Renal cortex interstitium (tissue), 11 donors: ENCODE results near the gene ZBTB4. TPM values are rescaled to one million over a fixed set of nuclear protein-coding genes. Genes with fewer than 3 reads are reported as not detected.
"Not testable (repeated sequence)": the region's sequence is repeated elsewhere in the genome, so short reads cannot be mapped to it uniquely, and the experiment has no call there.

ENCODE experiments used
- DNase-seq, 11 donors: peaks; one replicate each; pipeline ENCODE4 v3.0.0-alpha.2; 2013; ENCODE audit warnings: low read depth in 9 of 11, low spot score in 4 of 11; ENCODE audit errors: extremely low read depth in 1 of 11
- polyA plus RNA-seq, 3 donors: library from polyadenylated mRNA; unstranded; fragments of 120-200 nt; gene quantifications; one replicate each; pipeline ENCODE4 v1.2.1, GENCODE V29; 2013; ENCODE audit not compliant: insufficient read length in 3 of 3

The ZBTB4 gene
- polyA plus RNA-seq, 3 donors, result 34.9 to 54.9 (median 40.9) TPM

DNA sequence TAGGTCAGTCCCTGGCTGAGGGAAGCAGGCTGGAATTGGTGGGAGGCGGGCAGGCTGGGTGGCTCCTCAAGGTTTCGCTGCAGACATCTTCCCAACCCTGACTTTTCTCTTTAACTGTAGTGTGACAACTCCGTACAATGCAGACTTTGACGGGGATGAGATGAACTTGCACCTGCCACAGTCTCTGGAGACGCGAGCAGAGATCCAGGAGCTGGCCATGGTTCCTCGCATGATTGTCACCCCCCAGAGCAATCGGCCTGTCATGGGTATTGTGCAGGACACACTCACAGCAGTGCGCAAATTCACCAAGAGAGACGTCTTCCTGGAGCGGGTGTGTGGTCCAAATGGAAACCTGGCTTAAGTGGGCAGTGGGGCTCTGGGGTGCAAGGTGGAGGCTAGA, 19.7 kb upstream of the ZBTB4 start:
- no peak for DNase-seq

DNA sequence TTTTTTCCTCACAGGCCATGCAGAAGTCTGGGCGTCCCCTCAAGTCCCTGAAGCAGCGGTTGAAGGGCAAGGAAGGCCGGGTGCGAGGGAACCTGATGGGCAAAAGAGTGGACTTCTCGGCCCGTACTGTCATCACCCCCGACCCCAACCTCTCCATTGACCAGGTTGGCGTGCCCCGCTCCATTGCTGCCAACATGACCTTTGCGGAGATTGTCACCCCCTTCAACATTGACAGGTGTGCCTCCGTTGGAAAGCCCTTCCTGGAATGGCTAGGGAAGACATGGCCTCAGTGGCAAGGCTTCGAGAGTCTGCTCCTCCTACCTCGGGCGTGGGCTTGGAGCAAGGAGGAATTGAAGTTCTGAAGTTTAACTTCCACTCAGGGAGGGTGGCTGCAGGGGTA, 18.2 kb upstream of the ZBTB4 start:
- no peak for DNase-seq

DNA sequence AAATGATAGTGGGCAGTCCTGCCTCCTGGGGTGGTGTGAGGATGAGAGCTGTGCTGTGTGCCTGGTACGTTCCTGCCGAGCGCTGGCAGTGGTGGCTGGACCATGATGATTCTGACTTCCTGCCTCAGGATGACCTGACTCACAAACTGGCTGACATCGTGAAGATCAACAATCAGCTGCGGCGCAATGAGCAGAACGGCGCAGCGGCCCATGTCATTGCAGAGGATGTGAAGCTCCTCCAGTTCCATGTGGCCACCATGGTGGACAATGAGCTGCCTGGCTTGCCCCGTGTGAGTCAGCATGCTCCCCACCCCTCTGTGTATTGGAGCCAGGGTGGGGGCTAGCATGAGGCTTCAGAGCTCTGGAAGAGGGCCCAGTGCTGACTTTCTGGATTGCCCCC, 17.8 kb upstream of the ZBTB4 start:
- no peak for DNase-seq

DNA sequence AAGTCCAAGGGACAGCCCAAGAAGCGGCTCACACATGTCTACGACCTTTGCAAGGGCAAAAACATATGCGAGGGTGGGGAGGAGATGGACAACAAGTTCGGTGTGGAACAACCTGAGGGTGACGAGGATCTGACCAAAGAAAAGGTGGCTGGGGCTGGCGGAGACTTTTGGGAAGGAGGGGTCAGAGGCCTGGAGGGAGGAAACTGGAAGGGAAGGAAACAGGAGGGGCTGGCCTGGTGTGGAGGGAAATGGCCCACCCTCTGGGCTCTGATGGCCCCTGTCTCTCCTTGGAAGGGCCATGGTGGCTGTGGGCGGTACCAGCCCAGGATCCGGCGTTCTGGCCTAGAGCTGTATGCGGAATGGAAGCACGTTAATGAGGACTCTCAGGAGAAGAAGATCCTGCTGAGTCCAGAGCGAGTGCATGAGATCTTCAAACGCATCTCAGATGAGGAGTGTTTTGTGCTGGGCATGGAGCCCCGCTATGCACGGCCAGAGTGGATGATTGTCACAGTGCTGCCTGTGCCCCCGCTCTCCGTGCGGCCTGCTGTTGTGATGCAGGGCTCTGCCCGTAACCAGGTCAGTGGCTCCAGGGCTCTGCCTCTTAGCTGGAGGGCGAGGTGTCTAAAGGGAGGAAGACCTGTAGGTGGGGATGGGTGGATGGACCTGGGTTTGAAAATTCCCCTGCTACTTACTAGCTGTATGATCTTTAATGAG, 17.2 kb upstream of the ZBTB4 start:
- DNase-seq, result no peak

DNA sequence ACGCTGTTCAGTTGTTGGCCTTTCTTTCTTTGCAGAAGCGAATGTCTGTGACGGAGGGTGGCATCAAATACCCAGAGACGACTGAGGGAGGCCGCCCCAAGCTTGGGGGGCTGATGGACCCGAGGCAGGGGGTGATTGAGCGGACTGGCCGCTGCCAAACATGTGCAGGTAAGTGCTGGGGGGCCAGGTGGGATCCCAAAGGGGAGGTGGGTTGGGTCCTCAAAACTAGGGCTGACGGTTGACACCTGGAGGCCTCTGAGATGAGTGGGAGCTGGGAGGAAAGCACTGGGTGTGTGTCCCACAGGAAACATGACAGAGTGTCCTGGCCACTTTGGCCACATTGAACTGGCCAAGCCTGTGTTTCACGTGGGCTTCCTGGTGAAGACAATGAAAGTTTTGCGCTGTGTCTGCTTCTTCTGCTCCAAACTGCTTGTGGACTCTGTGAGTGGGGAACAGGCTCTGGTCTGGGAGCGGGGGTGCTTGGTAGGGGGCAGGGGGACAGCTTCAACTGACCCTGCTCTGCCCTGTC, 16.5 kb upstream of the ZBTB4 start:
- no peak for DNase-seq

DNA sequence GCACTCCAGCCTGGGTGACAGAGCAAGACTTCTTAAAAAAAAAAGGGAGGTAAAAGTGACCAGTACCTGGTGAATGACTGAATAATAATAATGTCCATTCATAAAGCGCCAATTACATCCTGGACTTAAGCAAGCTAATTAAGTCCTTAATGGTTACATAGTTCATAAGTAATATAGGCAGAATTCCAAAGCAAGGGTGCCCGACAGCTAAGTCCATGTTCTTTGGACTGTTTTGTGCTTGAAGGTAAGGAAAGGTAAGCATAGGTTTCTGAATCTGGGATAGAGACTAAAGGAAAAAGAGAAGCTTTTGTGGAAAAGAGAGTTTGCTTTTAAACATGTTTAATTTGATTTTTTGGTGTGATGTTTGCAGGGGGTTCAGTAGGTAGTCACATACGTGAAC, 14.5 kb upstream of the ZBTB4 start:
- no peak for DNase-seq

DNA sequence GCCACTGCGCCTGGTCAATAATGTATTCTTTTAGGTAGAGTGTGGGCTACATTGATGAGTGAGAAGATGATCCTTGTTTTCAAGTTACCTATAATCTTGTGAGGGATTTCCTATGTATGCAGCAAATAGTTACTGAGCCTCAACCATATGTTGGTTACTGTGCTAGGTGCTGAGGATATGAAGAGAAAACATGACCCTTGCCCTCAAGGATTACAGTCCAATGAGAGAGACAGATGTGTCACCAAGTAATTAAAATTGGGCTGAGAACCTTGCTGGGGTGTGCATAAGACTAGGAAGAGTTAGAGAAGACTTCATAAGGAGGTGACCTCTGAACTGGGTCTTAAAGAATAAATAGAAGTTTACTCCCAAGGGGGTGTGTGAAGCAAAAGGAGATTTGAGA, 12.2 kb upstream of the ZBTB4 start:
- no peak for DNase-seq

DNA sequence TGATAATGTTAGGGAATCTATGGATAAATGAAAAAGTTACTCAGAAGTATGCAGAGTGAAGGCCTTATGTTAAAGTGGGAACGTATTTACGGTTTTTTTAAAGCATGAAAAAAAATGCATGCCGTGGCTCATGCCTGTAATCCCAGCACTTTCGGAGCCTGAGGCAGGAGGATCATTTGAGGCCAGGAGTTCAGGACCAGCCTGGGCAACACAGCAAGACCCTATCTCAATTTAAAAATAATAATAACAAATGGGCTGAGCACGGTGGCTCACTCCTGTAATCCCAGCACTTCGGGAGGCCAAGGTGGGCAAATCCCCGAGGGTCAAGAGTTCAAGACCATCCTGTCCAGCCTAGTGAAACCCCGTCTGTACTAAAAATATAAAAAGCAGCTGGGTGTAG, 10.7 kb upstream of the ZBTB4 start:
- DNase-seq, result no peak

DNA sequence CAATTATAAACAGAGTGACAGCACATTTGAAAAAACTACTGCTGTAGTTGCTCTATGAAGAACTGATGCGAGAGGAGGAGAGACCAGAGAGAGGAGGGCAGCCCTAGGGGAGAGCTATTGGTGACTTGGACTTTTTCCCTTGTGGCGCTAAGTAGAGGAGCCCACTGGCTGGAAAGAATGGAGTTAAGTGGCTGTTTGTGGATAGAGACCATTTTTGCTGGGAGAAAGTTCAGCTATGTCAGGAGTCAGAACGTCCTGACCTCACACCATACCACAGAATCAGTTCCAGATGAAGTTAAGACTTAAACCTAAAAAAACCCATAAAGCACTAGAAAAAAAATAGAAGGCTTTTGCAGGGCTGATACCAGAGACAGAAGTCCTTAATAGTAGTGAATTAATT, 6.8 kb upstream of the ZBTB4 start:
- DNase-seq, result no peak

DNA sequence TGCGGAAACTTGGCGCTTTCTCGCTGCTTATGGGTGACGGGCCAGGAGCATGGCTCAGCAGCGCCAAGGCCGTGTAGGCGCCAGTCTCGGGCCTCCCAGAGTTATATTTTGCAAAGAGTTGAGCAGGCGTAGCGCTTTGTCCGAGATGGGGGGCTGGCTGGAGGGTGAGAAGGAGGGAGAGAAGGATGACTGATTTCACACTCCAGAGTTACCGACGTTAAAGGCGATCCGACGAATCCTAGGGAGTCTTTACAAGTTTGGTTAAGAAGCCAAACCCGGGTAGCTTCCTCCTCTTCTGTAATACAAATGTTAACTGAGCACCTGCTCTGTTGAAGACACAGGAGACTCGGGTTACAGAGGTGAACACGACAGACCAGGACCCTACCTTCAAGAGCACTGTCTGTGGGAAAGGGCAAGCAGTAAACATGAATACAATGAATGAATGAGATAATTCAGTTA, 5.5 kb upstream of the ZBTB4 start:
- no peak for DNase-seq

DNA sequence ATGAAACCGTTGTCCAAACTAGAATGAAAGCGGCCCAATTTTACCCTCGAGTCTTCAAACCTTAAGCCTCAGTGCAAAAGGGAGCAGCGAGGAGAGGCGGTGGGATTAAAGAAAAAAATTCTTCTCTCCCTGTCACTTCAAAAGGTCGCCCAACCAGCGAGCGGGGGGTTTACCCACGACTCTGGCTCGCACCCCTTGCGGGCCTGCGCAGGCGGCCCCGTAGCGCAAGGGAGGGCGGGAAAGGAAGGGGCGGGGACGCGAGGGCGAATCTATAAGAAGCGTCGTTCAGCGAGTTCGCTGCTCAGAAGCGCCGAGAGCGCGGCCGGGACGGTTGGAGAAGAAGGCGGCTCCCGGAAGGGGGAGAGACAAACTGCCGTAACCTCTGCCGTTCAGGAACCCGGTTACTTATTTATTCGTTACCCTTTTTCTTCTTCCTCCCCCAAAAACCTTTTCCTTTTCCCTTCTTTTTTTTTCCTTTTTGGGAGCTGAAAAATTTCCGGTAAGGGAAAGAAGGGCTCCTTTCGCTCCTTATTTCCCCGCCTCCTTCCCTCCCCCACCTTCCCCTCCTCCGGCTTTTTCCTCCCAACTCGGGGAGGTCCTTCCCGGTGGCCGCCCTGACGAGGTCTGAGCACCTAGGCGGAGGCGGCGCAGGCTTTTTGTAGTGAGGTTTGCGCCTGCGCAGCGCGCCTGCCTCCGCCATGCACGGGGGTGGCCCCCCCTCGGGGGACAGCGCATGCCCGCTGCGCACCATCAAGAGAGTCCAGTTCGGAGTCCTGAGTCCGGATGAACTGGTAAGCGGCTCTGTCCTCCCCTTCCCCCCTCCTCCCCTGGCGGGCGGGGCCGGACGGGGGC, 4.9 kb upstream of the ZBTB4 start, which contains the start of gene POLR2A:
POLR2A (plus strand) TSS at position 300 of the 852 bp plus-strand sequence.
- peak; percentile 94 to 98 (median 96) for DNase-seq

DNA sequence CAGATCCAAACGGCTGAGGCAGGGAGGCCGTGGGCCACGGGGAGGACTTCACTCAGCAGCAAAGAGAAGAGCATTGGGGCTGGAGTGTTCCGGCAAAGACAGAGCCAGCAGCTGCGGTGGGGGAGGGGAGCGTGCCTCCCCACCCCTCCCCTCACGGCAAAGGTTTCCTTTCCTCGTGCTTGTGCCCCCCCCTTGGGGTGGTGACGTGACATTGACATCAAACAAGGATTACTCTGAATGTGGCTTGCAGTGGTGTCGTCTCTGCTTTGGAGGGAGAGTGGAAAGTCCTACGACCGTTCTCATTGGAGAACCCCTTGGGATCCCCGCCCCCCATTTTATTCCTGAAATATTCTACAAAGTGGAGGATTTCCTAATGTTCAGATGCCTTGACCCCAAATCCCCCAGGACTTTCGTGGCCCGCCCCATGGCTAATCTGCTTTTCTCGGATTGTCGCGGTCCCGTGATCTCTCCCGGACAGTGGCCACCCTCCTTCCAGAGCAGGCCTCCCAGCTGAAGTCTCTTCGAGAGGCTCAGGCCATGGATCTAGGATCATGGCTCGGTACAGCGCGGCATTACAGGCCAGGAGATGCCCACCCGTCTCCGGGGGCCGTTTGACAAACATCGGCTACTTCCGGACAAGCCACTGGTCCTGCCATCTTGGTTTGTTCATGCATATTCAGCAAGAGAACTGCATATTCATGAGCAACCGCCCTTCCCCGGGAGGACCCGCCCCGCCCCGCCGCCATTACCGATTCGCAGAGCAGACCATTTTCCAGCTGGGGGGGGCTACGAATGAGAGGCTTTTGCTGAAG, 4.0 kb upstream of the ZBTB4 start:
- DNase-seq, result peak in 10 of 11 donors; percentile 72 to 91 (median 82)

DNA sequence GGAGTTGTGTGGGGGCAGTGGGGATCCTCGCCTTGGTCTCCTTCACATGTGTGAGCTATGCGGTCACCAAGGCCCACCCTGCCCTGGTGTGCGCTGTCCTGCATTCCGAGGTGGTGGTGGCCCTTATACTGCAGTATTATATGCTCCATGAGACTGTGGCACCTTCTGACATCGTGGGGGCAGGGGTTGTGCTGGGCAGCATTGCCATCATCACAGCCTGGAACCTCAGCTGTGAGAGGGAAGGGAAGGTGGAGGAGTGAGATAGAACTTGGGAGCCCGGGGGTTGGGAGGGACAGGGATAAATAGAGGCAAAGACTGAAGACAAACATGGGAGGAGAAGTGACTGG, 3.3 kb upstream of the ZBTB4 start:
- DNase-seq, result not testable (repeated sequence)

DNA sequence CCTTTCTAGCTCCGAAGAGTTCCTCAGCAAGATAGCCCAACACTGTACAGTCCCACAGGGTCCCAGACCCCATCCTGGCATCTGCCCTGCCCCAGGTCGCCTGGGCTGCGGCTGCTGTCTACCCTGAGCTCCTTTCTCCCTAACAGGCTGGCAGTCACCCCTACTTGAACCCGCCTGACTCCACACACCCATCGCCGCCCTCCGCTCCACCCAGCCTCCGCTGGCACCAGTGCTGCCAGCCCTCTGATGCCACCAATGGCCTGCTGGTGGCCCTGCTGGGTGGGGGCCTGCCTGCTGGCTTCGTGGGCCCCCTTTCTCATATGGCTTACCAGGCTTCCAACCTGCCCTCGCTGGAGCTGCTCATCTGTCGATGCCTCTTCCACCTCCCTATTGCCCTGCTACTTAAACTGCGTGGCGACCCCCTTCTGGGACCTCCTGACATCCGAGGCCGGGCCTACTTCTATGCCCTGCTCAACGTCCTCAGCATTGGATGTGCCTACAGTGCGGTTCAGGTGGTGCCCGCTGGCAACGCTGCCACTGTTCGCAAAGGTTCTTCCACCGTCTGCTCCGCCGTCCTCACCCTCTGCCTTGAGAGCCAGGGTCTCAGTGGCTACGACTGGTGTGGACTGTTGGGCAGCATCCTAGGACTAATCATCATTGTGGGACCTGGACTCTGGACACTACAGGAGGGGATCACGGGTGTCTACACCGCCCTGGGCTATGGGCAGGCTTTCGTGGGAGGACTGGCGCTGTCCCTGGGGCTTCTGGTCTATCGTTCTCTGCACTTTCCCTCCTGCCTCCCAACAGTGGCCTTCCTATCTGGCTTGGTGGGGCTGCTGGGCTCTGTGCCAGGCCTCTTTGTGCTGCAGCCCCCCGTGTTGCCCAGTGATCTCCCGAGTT, 2.7 kb upstream of the ZBTB4 start:
- DNase-seq, result not testable (repeated sequence)

DNA sequence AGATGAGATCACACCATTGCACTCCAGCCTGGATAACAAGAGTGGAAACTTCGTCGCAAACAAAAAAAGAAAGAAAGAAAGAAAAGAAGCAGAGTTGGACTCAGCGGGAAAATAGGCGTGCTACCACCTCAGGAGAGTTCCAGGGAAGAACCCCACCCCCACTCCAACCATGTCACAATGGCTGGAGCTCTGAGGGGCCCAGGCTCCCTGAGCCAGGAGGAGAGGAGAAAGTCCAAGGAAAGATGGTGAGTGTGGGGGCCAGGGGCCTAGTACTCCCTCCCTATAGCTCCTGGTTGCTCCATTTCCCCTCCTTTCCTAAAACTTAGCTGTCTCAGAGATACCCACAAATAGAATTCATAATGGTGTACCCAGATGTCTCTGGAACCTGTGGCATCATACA, 1.8 kb upstream of the ZBTB4 start, which contains the start of gene SLC35G6:
SLC35G6 (plus strand) TSS at position 172 of the 400 bp plus-strand sequence; CDS start at position 243, 71 bp downstream.
- DNase-seq, result not testable (repeated sequence)

DNA sequence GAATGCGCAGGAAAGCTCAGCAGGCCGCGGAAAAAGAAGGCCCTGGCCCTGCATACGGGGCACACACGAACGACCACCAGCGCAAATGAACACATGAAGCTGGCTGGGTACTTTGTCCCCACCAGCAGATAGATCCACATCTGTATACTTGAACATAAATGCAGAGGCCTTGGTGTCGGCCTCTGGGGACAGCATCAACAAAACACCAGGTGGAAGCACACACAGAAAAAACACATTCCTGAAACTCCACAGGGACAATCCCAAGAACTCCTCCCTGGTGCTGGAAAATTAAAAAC, 606 bp upstream of the ZBTB4 start:
- no peak for DNase-seq

DNA sequence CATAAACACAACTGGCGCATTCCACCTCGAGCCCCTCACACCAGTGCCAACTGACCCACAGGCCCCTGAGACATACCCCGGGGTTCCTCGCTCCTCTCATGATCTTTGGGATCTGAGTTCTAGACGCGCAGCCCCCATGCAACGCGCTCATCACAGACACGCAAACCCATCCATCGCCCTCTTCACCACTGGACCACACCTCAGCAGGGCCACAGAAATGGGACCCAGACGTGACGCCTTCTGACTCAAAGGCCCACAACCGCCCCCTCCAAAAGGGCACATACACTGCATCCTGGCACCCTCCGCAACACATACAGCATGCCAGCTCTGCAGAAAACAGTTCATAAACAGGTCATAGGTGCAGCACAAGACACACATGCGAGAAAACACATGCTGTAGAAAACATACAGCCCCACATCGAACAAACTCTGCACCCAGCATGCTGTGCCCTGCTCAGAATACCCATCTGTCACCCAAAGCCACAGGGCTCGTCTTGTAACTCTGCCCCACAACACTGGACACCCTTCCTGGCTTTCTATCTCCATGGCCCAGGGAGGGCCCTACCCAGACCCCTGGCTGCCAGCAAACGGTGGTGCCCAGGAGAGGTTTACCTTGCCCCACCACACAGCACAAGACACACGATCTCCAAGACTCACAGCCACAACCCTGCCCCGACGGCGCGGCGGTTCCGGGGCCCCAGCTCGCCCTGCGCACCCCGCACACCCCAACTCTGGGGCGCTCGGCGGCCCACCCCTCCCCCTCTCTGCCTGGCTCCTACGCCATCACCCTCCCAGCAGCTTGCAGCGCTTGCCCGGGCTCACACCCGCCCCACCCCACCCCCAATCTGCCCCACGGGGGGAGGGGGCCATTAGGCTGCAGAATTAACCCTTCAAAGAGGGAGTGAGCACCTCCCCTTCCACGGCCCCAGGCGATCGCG, 887 bp downstream of the ZBTB4 start:
- peak in 1 of 11 donors; percentile 21 for DNase-seq
